AG09319 (cell line): ENCODE measurements around the gene ADM5.

Experiments used
- DNase-seq: peaks from one replicate; pipeline ENCODE4 v3.0.0-alpha.2; 2010; ENCODE audit warnings: low read depth; ENCODE audit errors: extremely low read depth
- CTCF ChIP-seq: IDR thresholded peaks from 2 replicates; pipeline ENCODE4 v1.5.1; 2011; ENCODE audit warnings: low read depth, mild to moderate bottlenecking, inconsistent platforms, low read length, moderate library complexity

Gene ADM5

GRCh38 chr19:49696115-49696514, 6.7 kb downstream of the ADM5 start:
- no peak for DNase-seq
- TF ChIP-seq CTCF: no peak

DNA sequence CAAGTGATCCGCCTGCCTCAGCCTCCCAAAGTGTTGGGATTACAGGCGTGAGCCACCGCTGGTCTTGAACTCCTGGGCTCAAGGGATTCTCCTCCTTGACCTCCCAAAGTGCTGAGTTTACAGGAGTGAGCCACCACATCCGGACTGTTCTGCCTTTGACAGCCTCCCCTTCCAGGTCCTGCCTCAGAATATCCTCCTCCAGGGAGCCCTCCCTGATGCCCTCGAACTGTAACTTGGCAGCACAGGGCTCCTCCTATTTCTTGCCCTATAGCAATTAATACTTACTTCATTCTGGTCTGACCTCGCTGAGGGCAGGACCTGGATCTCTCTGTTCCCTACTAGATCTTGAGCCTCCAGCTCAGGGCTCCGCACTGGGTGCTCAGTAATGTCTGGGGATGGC, 7.5 kb downstream of the ADM5 start:
- no peak for TF ChIP-seq CTCF
- DNase-seq: no peak

GRCh38 chr19:49699364-49699763, 10.0 kb downstream of the ADM5 start:
- DNase-seq: no peak
- no peak for TF ChIP-seq CTCF

DNA sequence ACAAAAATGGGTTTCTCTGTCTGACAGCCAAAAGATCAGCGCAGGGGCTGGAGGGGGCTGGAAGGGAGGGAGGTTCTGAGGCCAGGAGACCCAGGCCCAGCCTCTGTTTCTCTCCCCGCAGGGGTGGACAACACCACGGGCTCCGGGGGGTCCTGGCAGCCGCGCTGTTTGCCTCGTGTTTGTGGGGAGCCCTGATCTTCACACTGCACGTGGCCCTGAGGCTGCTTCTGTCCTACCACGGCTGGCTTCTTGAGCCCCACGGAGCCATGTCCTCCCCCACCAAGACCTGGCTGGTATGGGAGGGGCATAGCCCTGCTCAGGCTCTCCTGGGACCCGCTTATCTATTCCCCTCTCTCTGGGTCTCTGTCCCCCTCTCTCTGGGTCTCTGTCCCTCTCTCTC, 11.2 kb downstream of the ADM5 start:
- TF ChIP-seq CTCF: no peak

GRCh38 chr19:49701271-49701786, 11.9 kb downstream of the ADM5 start:
- no peak for DNase-seq
- no peak for TF ChIP-seq CTCF

More for the DNA sequence above, 11.2 kb downstream of the ADM5 start:
- no peak for DNase-seq

DNA sequence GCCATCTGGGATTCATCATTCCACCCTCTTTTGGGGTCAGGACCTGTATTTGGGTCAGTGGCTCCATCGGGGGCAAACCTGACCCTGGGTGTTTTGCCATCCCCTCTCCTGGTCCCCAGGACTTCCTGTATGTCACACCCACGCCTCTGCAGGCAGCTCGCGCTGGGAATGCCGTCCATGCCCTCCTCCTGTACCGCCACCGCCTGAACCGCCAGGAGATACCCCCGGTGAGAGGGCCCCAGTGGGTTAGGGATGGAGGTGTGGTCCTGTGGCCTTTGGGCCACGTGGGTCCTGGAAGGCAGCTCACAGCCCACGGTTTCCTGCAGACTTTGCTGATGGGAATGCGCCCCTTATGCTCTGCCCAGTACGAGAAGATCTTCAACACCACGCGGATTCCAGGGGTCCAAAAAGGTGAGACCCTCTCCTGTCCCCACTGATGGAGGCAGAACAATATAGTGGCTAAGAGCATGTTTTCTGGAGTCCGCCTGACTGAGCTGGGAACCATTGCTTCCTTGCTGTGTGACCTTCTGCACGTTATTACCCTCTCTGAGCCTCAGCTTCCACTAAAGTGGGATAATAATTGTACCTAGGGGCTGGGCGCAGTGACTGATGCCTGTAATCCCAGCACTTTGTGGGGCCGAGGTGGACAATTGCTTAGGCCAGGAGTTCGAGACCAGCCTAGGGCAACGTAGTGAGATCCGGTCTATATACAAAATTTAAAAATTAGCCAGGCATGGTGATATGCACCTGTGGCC, 15.7 kb downstream of the ADM5 start:
- DNase-seq: no peak
- TF ChIP-seq CTCF: no peak

- TF ChIP-seq CTCF: no peak
- no peak for DNase-seq
These were observed 16.5 kb downstream of the ADM5 start for GRCh38 chr19:49705919-49706318.
